T-helper 2 cell treated with Interferon-gamma antibody and Interleukin-4, amounts not matched to agents 100 ng/mL and 5 ng/mL, for 36 hours (primary cell): ENCODE data around the gene A1CF. TPM values are rescaled to one million over a fixed set of nuclear protein-coding genes. Genes with fewer than 3 reads are reported as not detected.
"Not testable (repeated sequence)": the region's sequence is repeated elsewhere in the genome, so short reads cannot be mapped to it uniquely, and the experiment has no call there.

Source experiments
- intact Hi-C: fragments of 100-400 bp; cut with micrococcal nuclease; formaldehyde crosslinking; loops from one replicate; pipeline ENCODE4 v1.15.1; 2023
- total RNA-seq: library from RNA; stranded (reverse); gene quantifications from 2 replicates; pipeline ENCODE4 v1.2.3, GENCODE V29; 2022

Gene A1CF
- not detected in 2 replicates for total RNA-seq

- intact Hi-C loops = no loop called here
Measured at GRCh38 chr10:50885097-50885859, at the start of gene A1CF. TSS of gene A1CF (minus strand) at chr10:50885627. CDS start at chr10:50859940, 25,687 bp downstream.

GRCh38 chr10:50931948-50932431 is 46.6 kb upstream of the A1CF start:
- intact Hi-C loops = no loop called here

- intact Hi-C loops = no loop called here
Measured at GRCh38 chr10:50929670-50930069, 44.2 kb upstream of the A1CF start.

- intact Hi-C loops = no loop called here
Measured at GRCh38 chr10:50928190-50928552, 42.7 kb upstream of the A1CF start.

GRCh38 chr10:50927522-50928189 is 42.2 kb upstream of the A1CF start:
- intact Hi-C loops = no loop called here

GRCh38 chr10:50923471-50923870 is 38.0 kb upstream of the A1CF start:
- intact Hi-C loops = not testable (repeated sequence)

- intact Hi-C loops = no loop called here
Measured at GRCh38 chr10:50919010-50919409, 33.6 kb upstream of the A1CF start.

- intact Hi-C loops = no loop called here
Measured at GRCh38 chr10:50918529-50918928, 33.1 kb upstream of the A1CF start.

GRCh38 chr10:50917486-50917885 is 32.1 kb upstream of the A1CF start:
- intact Hi-C loops = no loop called here

GRCh38 chr10:50909334-50910014 is 24.0 kb upstream of the A1CF start:
- intact Hi-C loops = no loop called here

- intact Hi-C loops = no loop called here
Measured at GRCh38 chr10:50908366-50908765, 22.9 kb upstream of the A1CF start.

GRCh38 chr10:50905797-50906196 is 20.4 kb upstream of the A1CF start:
- intact Hi-C loops = not testable (repeated sequence)

- intact Hi-C loops = no loop called here
Measured at GRCh38 chr10:50896721-50897120, 11.3 kb upstream of the A1CF start.

- intact Hi-C loops = no loop called here
Measured at GRCh38 chr10:50894312-50894711, 8.9 kb upstream of the A1CF start.

GRCh38 chr10:50892467-50892866 is 7.0 kb upstream of the A1CF start:
- intact Hi-C loops = no loop called here

- intact Hi-C loops = no loop called here
Measured at GRCh38 chr10:50884302-50884701, 1.1 kb downstream of the A1CF start.

GRCh38 chr10:50883629-50884028 is 1.8 kb downstream of the A1CF start:
- intact Hi-C loops = no loop called here

GRCh38 chr10:50882540-50882983 is 2.9 kb downstream of the A1CF start:
- intact Hi-C loops = no loop called here

GRCh38 chr10:50881046-50881445 is 4.4 kb downstream of the A1CF start:
- intact Hi-C loops = not testable (repeated sequence)

- intact Hi-C loops = no loop called here
Measured at GRCh38 chr10:50876429-50876828, 9.0 kb downstream of the A1CF start.

GRCh38 chr10:50874723-50875122 is 10.7 kb downstream of the A1CF start:
- intact Hi-C loops = no loop called here

- intact Hi-C loops = no loop called here
Measured at GRCh38 chr10:50866317-50866716, 19.1 kb downstream of the A1CF start.
